NCI-H2171 (cell line): Measurements from ENCODE around the gene NAT8L.

Source experiments
- DNase-seq: peaks from one replicate; lab custom pipeline; 2025; lab: John Stamatoyannopoulos, UW

The NAT8L gene

GRCh38 chr4:2045518-2045951 is 13.6 kb upstream of the NAT8L start:
- DNase-seq = no peak

GRCh38 chr4:2046031-2046961 is 12.8 kb upstream of the NAT8L start:
- DNase-seq = no peak

GRCh38 chr4:2047031-2047660 is 12.0 kb upstream of the NAT8L start:
- no peak for DNase-seq

- DNase-seq = no peak
These were observed 11.1 kb upstream of the NAT8L start for GRCh38 chr4:2047781-2048581.

- no peak for DNase-seq
These were observed 10.3 kb upstream of the NAT8L start for GRCh38 chr4:2048831-2049230.

GRCh38 chr4:2049381-2049780 is 9.7 kb upstream of the NAT8L start:
- no peak for DNase-seq

- no peak for DNase-seq
These were observed 9.3 kb upstream of the NAT8L start for GRCh38 chr4:2049811-2050210.

GRCh38 chr4:2051086-2051485 is 8.0 kb upstream of the NAT8L start:
- no peak for DNase-seq

GRCh38 chr4:2054217-2054616 is 4.9 kb upstream of the NAT8L start:
- no peak for DNase-seq

GRCh38 chr4:2057382-2058065 is 1.6 kb upstream of the NAT8L start:
- DNase-seq = no peak

GRCh38 chr4:2058264-2059045 is 672 bp upstream of the NAT8L start:
- DNase-seq = no peak

GRCh38 chr4:2059726-2060602 is 837 bp downstream of the NAT8L start:
- DNase-seq = no peak

GRCh38 chr4:2060611-2061185 is 1.6 kb downstream of the NAT8L start:
- DNase-seq = no peak

GRCh38 chr4:2061186-2062131 is 2.3 kb downstream of the NAT8L start:
- no peak for DNase-seq

GRCh38 chr4:2062168-2062807 is 3.2 kb downstream of the NAT8L start:
- no peak for DNase-seq

- DNase-seq = no peak
These were observed 3.8 kb downstream of the NAT8L start for GRCh38 chr4:2062808-2063524.

GRCh38 chr4:2063557-2064275 is 4.6 kb downstream of the NAT8L start:
- no peak for DNase-seq
